Activated gamma-delta T cell (primary cell): ENCODE measurements around the gene MANBA.
A peak's percentile ranks its signal among the peaks of the same experiment; 100 is the strongest.
"Not testable (repeated sequence)": the region's sequence is repeated elsewhere in the genome, so short reads cannot be mapped to it uniquely, and the experiment has no call there.

ENCODE experiments used
- DNase-seq: peaks from one replicate; lab custom pipeline; 2025; lab: John Stamatoyannopoulos, UW

Gene MANBA

GRCh38 chr4:102620697-102621497, 139.9 kb downstream of the MANBA start:
- no peak for DNase-seq

GRCh38 chr4:102619776-102620631, 140.8 kb downstream of the MANBA start:
- DNase-seq = not testable (repeated sequence)

GRCh38 chr4:102619021-102619420, 141.7 kb downstream of the MANBA start:
- not testable (repeated sequence) for DNase-seq

GRCh38 chr4:102616636-102617035, 144.1 kb downstream of the MANBA start:
- DNase-seq = no peak

GRCh38 chr4:102614801-102615200, 146.0 kb downstream of the MANBA start:
- peak; percentile 15 for DNase-seq

- DNase-seq = no peak
These were observed 147.9 kb downstream of the MANBA start for GRCh38 chr4:102612824-102613366.

GRCh38 chr4:102612210-102612609, 148.6 kb downstream of the MANBA start:
- no peak for DNase-seq

- no peak for DNase-seq
These were observed 150.3 kb downstream of the MANBA start for GRCh38 chr4:102610476-102610875.

- DNase-seq = no peak
These were observed 150.8 kb downstream of the MANBA start for GRCh38 chr4:102610007-102610406.

GRCh38 chr4:102608190-102608589, 152.6 kb downstream of the MANBA start:
- no peak for DNase-seq

GRCh38 chr4:102606846-102607450, 153.8 kb downstream of the MANBA start:
- peak; percentile 3 for DNase-seq

GRCh38 chr4:102606261-102606660, 154.5 kb downstream of the MANBA start:
- DNase-seq = no peak

- no peak for DNase-seq
These were observed 156.4 kb downstream of the MANBA start for GRCh38 chr4:102604222-102604940.

GRCh38 chr4:102601586-102602227, 159.1 kb downstream of the MANBA start:
- DNase-seq = no peak

- no peak for DNase-seq
These were observed 160.1 kb downstream of the MANBA start for GRCh38 chr4:102600689-102601088.

GRCh38 chr4:102599886-102600285, 160.9 kb downstream of the MANBA start:
- DNase-seq = no peak

- DNase-seq = no peak
These were observed 161.3 kb downstream of the MANBA start for GRCh38 chr4:102599455-102599854.

- no peak for DNase-seq
These were observed 161.9 kb downstream of the MANBA start for GRCh38 chr4:102598762-102599374.

- DNase-seq = no peak
These were observed 162.5 kb downstream of the MANBA start for GRCh38 chr4:102598086-102598761.

- no peak for DNase-seq
These were observed 164.2 kb downstream of the MANBA start for GRCh38 chr4:102596532-102596931.
